Choroid plexus epithelial cell (primary cell): ENCODE measurements around the gene SUSD4.
"Not testable (repeated sequence)": the region's sequence is repeated elsewhere in the genome, so short reads cannot be mapped to it uniquely, and the experiment has no call there.

ENCODE experiments used
- DNase-seq: peaks from one replicate; pipeline ENCODE4 v3.0.0-alpha.2; 2010; ENCODE audit warnings: low read depth
- H3K4me3 ChIP-seq: 2 replicates; pipeline ENCODE4 v1.5.1; 2011; ENCODE audit warnings: low read depth, mild to moderate bottlenecking, control low read depth, low read length, moderate library complexity
- TF ChIP-seq, protein P1 (sequence below): conservative IDR thresholded peaks from 2 replicates; pipeline ENCODE4 v1.5.1; 2011; ENCODE audit warnings: low read depth, mild to moderate bottlenecking, control low read depth, inconsistent platforms, low read length, moderate library complexity

The SUSD4 gene

GRCh38 chr1:223288826-223289225, 75.2 kb downstream of the SUSD4 start:
- no peak overlapping the region for H3K4me3 ChIP-seq
- TF ChIP-seq, protein P1, sequence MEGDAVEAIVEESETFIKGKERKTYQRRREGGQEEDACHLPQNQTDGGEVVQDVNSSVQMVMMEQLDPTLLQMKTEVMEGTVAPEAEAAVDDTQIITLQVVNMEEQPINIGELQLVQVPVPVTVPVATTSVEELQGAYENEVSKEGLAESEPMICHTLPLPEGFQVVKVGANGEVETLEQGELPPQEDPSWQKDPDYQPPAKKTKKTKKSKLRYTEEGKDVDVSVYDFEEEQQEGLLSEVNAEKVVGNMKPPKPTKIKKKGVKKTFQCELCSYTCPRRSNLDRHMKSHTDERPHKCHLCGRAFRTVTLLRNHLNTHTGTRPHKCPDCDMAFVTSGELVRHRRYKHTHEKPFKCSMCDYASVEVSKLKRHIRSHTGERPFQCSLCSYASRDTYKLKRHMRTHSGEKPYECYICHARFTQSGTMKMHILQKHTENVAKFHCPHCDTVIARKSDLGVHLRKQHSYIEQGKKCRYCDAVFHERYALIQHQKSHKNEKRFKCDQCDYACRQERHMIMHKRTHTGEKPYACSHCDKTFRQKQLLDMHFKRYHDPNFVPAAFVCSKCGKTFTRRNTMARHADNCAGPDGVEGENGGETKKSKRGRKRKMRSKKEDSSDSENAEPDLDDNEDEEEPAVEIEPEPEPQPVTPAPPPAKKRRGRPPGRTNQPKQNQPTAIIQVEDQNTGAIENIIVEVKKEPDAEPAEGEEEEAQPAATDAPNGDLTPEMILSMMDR: no peak
- DNase-seq: no peak

DNA sequence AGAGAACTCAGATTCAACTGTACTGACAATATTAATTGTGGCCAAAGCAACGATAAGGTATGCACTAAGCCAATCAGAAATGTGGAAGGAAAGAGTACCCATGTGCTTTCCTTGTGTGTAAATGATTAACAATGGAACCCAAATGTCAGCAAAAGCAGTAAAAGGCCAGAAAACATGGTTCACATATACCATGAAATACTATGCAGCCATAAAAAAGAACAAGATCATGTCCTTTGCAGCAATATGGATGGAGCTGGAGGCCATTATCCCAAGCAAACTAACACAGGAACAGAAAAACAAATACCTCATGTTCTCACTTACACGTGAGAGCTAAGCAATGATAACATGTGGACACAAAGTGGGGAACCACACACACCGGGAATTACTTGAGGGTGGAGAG, 78.5 kb downstream of the SUSD4 start:
- DNase-seq: no peak
- no peak overlapping the region for H3K4me3 ChIP-seq
- TF ChIP-seq, protein P1: no peak

GRCh38 chr1:223283697-223284096, 80.3 kb downstream of the SUSD4 start:
- not testable (repeated sequence) for DNase-seq, H3K4me3 ChIP-seq

DNA sequence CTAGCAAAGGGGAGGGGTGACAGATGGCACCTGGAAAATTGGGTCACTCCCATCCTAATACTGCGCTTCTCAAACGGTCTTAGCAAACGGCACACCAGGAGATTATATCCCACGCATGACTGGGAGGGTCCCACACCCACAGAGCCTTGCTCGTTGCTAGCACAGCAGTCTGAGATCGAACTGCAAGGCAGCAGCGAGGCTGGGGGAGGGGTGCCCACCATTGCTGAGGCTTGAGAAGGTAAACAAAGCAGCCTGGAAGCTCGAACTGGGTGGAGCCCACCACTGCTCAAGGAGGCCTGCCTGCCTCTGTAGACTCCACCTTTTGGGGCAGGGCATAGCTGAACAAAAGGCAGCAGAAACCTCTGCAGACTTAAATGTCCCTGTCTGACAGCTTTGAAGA, 85.7 kb downstream of the SUSD4 start:
- not testable (repeated sequence) for H3K4me3 ChIP-seq, DNase-seq

GRCh38 chr1:223276029-223276428, 87.9 kb downstream of the SUSD4 start:
- no peak overlapping the region for H3K4me3 ChIP-seq
- no peak for DNase-seq
- TF ChIP-seq, protein P1: no peak

DNA sequence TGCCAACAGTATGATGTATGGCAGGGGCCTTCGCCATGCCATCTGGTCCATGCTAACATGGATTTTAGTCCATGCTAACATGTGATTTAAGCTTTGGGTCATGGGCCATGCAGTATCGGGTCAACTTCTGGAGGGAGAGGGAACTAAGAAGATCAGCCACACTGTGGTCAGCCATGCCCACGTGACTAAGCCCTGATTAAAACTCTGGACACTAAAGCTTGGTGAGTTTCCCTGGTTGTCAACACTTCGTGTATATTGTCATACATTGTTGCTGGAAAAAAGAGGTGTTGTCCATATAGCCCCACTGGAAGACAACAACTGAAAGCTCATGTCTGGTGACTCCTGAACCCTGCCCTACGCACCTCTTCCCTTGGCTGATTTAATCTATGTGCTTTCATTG, 90.5 kb downstream of the SUSD4 start:
- H3K4me3 ChIP-seq: no peak overlapping the region
- TF ChIP-seq, protein P1: no peak
- DNase-seq: no peak

DNA sequence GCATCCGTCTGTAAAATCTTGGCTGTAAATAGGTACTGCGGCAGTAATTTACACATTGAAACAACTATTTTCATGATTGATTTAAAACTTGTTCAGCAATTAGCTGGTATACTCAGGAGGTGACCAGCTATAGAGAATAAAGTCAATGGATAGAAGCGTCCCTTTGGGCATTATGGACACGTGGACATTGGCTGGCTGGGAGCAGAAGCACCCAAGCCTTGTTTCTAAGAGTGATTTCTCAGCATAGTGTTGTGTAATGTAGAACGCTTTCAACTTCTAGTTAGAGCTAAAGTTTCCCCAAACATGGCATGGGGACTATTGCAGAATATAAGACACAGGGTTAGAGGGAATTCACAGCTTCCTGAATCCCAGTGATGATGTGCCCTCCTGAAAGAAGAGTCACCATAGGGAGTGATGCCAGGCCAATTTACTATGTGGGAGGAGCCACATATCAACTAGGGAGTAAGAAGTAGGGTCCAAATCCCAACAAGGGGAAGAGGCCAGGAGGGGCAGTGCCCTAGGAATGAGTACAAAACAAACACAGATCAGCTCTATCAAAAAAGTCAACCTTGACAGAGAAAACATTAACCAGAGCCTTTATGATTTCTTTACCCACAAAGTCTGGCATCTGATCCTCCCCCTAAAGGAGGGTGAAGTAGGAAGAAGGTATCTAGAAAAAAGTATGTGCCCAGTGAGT, 92.7 kb downstream of the SUSD4 start:
- no peak overlapping the region for H3K4me3 ChIP-seq
- TF ChIP-seq, protein P1: no peak
- no peak for DNase-seq

- DNase-seq: no peak
- no peak overlapping the region for H3K4me3 ChIP-seq
- TF ChIP-seq, protein P1: no peak
Measured at GRCh38 chr1:223270155-223270554, 93.8 kb downstream of the SUSD4 start.
